HG02885 (cell line): ENCODE data around the gene GPATCH3.
"Not testable (repeated sequence)": the region's sequence is repeated elsewhere in the genome, so short reads cannot be mapped to it uniquely, and the experiment has no call there.

Experiments
- ATAC-seq: cut with Tn5 transposase; IDR thresholded peaks from one replicate; pipeline ENCODE4 v1.9.1; 2021; ENCODE audit warnings: mild to moderate bottlenecking; ENCODE audit not compliant: unreplicated experiment, poor library complexity

GPATCH3 gene

DNA sequence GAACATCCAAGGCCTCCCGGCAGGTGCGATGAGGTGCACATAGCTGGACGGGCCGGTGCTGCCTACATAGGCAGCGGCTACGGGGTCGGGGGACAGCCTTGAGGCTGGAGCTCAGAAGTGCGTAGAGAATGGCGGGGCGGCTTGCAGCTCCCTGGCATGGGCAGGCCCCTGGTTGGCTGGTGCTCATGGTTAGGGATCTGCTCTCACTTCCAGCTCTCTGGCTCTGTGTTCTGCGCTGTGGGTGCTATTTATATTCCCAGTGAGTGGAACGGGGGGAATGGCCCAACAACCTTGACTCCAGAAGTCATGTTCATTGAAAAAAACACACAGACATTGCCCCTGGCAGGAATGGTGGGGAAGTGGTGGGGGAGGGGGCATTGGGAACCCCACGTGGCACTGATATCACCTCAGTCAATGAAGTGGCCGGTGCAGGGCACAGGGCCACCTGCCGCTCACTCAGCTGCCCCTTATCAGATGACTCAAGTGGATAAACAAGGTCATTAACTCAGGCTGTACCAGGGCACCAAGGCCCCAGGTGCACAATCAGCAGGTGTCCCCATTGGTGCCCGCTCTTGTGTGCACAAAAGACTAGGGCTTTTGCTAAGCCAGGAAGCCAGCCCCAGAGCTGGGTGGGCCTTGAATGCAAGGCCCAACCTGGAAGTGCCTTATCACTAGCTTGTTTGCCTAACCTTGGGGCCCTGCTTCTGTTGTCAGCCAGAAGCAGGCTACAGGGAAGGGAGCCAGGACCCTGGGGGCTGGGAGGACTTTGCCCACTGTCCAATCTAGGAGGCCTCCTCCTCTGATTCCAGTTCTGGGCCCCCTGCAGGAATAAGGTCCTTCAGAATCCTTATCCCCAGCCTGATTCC, 13.7 kb upstream of the GPATCH3 start, which contains the start of gene NR0B2:
NR0B2 (minus strand) TSS at position 222 of the 866 bp plus-strand sequence; CDS start at position 187, 35 bp downstream.
- no peak for ATAC-seq

DNA sequence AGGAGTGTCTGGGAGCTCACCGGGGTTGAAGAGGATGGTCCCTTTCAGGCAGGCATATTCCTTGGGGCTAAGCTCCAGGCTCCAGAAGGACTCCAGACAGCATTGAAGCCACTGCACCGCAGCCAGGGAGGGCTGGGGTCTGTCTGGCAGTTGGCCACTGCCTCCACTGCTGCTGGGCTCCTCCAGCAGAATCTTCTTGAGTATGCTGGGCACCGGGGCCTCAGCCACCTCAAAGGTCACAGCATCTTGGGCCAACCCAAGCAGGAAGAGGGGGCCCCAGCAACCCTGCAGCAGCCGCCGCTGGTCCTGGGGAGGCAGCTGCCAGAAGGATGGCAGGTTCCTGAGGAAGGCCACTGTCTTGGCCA, 13.1 kb upstream of the GPATCH3 start:
- no peak for ATAC-seq

GRCh38 chr1:26912147-26912490, 11.9 kb upstream of the GPATCH3 start:
- no peak for ATAC-seq

DNA sequence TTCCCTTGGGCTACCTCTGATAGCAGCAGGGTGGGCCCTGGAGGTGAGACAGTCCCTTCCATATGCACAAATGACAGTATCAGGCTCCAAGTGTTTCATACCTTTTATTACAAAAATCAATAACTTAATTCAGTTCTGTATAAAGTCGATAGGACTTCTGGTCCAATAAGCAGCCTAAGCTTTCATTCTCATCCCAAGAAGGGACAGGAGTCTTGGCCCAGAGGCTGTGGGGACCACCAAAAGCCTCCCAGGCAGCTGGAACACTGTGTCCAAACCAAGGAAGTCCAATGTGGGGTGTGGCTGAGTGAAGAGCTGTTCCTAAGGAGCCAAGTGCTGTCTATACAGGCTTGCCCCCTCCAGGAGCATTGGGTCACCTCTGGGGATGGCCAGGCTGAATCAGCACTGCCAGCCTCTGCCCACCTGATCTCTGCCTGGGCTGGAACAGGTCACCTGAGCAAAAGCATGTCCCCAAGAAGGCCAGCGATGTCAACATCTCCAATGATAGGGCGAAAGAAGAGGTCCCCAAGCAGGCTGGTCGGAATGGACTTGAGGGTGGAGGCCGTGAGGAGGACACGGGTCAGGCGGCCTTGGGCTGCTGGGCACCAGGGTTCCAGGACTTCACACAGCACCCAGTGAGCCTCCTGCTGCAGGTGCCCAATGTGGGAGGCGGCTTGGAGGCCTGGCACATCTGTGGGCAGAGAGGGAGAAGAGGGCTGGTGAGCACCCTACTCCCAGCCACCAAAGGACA, 11.3 kb upstream of the GPATCH3 start:
- ATAC-seq, result no peak

GRCh38 chr1:26910343-26911160, 10.3 kb upstream of the GPATCH3 start:
- no peak for ATAC-seq

GRCh38 chr1:26909951-26910342, 9.7 kb upstream of the GPATCH3 start:
- ATAC-seq, result no peak

DNA sequence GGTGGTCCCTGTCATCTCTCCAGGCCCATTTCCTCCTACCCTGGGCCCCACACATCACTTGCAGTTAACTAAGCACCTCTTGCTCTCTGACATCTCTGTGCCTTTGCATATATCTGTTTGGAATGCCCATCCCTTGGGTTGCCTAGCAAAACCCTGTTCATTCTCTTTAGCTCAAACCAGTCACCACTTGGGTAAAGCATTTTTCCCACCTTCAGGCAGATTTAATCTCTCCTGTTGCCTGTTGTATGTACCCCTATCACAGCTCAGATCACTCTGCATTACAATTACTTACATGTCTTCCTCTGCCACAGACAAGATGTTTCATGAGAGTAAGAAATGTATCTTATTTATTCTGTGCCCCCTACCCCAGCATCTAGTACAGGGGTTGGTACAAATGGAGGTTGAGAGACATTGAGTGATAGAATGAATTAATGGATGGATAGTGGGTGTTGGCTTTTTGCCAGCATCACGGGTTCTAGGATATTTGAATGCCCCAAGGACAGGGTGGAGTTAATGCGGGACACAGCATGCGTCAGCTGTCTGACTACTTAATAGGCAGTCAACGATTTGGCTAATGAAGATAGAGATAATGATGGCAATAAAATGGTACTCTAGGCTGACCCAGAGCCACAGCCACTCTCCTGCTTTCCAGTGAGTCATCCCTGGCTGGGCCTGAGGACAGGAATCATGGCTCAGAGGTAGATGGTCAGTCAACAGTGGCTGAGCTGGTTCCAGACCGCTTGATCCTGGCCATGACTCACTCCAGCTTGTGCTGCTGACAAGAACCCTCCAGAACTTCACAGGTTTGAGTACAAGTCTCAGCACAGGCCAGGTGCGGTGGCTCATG, 7.0 kb upstream of the GPATCH3 start:
- no peak for ATAC-seq

DNA sequence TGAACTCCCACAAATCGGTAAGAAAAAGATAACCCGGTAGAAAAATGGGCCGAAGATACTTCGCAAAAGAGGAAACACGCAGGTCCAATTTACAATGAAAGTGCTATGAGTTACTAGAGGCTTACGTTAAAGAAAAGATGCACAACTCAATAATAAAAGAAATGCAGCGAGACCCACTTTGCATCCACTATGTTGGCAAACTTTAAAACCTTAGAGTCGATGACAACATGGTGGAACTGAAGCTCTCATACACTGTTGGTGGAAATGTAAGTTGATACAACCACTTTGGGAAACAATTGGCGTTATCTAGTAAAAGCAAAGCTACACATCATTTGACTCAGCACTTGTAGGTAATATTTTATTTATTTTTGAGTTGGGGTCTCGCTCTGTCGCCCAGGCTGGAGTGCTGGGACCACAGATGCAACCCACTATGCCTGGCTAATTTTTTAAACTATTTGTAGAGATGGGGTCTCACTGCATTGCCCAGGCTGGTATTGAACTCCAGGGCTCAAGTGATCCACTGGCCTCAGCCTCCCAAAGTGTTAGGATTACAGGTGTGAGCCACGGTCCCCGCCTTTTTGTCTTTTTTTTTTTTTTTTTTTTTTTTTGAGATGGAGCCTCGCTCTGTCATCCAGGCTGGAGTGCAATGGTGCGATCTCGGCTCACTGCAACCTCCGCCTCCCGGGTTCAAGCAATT, 696 bp upstream of the GPATCH3 start:
- ATAC-seq, result no peak

- ATAC-seq, result no peak
Observed at GRCh38 chr1:26897351-26897750, 2.9 kb downstream of the GPATCH3 start.

GRCh38 chr1:26894263-26894662, 6.0 kb downstream of the GPATCH3 start:
- ATAC-seq, result no peak

GRCh38 chr1:26890467-26890796, 9.8 kb downstream of the GPATCH3 start:
- peak; percentile 18 for ATAC-seq

- ATAC-seq, result peak; percentile 93
Observed at GRCh38 chr1:26889551-26890466, 10.5 kb downstream of the GPATCH3 start, which contains the start of gene GPN2. Gene GPN2 (minus strand): TSS chr1:26890283. CDS start chr1:26890096, 187 bp downstream.

DNA sequence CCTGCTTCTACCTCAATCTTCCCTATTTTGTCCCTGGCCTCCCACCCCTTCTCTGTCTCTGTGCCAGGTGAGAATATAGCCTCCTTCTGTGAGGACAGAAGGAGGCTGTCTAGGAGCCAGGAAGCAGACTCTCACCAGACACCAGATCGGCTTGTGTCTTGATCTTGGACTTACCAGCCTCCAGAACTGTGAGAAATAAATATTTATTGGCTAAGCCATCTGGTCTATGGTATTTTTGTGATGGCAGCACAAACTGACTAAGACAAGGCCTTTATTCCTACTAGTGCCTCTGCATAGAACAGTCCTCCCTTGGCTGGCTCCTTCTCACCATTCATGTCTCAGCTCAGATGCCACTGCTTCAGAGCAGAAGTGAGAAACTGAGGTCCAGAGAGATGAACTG, 12.0 kb downstream of the GPATCH3 start:
- ATAC-seq, result no peak

- ATAC-seq, result no peak
Observed at GRCh38 chr1:26887125-26887524, 13.1 kb downstream of the GPATCH3 start.

- no peak for ATAC-seq
Observed at GRCh38 chr1:26882696-26883463, 17.4 kb downstream of the GPATCH3 start.

DNA sequence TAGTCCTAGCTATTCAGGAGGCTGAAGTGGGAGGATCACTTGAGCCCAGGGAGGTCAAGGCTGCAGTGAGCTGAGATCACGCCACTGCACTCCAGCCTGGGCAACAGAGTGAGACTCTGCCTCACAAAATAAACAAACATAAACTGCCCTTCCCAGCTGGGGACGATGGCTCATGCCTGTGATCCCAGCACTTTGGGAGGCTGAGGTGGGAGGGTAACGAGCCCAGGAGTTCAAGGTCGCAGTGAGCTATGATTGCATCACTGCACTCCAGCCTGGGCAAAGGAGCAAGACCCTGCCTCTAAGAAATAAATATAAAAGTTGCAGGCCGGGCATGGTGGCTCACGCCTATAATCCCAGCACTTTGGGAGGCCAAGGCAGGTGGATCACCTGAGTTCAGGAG, 18.7 kb downstream of the GPATCH3 start:
- not testable (repeated sequence) for ATAC-seq

GRCh38 chr1:26879793-26880192, 20.5 kb downstream of the GPATCH3 start:
- no peak for ATAC-seq

DNA sequence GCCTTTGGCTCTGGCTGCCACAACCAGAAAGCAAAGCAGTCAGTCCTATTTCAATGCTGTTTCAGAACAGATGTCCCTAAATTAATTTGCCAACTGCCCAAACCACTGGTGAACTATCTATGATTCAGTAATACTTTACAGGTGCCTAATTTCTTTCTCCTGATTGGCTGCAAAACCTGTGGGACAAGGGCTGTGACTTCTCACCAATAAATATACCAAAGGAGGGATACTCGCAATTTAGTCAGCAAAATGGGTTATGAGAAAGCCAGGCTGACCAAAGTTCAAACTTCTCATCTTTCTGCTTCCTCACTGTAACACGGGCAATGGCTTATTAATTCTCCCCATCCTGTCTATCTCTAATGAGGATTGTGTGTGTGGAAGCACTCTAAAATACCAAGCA, 22.9 kb downstream of the GPATCH3 start:
- no peak for ATAC-seq
